T-helper 9 cell (primary cell): ENCODE measurements around the gene PTPN22.

Experiments
- DNase-seq: peaks from one replicate; pipeline ENCODE4 v3.0.0-alpha.2; 2020

The PTPN22 gene

DNA sequence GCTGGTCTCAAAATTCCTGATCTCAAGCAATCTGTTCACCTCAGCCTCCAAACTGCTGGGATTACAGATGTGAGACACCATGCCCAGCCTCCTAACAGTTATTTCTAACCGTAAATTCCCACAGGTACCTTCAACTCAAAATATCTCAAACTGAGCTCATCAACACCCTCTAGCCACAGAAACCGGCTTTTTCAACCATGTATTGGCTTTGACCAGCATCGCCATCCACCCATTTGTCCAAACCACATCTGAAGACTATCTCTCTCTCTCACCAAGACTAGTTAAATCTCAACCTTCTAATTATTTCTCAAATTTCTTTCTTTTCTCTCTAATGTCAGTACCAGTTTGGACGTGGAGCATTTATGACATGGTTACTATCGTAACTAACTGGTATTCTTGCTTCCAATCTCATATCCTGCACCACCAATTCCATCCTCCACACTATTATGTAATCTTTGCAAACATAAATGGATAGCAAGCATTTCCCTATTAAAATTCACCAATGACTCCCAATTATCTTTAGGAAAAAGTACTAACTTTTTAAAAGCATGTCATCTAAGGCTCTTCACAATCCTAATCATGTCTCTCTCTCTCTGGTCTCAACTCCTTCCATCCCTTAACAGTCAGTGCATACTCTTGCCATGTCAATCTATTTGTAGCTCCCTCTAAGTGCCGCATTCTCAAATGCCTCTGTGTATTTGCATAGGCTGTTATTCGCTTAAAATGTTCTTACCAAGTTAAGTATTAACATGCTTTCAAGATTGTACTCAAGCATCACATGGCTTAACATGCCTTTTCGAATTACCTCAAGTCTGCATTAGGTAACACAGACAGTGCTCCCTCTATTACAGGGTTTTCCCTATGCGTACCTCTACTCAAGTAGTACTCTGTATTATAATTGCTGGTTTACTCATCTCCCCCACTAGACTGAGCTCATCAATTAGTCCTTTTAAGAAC lies 77.4 kb downstream of the PTPN22 start:
- DNase-seq: no peak

- DNase-seq: no peak
Observed at GRCh38 chr1:113792986-113793385, 78.5 kb downstream of the PTPN22 start.

DNA sequence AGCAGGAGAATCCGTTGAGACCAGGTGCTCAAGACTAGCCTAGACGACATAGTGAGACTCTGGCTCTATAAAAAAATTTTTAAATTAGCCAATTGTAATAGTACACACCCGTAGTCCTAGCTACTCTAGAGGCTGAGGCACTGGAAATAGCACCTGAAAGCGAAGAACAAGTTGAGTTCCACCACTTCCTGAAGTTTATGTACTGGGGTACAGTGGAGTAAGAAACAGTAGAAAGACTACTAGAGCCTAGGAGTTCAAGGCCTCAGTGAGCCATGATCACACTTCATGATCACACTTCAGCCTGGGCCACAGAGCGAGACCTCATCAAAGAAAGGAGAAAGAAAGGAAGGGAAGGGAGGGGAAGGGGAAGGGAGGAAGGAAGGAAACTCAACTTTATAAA lies 79.0 kb downstream of the PTPN22 start:
- DNase-seq: no peak

GRCh38 chr1:113788802-113789201 lies 82.7 kb downstream of the PTPN22 start:
- no peak for DNase-seq

GRCh38 chr1:113787663-113788062 lies 83.8 kb downstream of the PTPN22 start:
- DNase-seq: no peak

GRCh38 chr1:113786069-113786468 lies 85.4 kb downstream of the PTPN22 start:
- DNase-seq: no peak

DNA sequence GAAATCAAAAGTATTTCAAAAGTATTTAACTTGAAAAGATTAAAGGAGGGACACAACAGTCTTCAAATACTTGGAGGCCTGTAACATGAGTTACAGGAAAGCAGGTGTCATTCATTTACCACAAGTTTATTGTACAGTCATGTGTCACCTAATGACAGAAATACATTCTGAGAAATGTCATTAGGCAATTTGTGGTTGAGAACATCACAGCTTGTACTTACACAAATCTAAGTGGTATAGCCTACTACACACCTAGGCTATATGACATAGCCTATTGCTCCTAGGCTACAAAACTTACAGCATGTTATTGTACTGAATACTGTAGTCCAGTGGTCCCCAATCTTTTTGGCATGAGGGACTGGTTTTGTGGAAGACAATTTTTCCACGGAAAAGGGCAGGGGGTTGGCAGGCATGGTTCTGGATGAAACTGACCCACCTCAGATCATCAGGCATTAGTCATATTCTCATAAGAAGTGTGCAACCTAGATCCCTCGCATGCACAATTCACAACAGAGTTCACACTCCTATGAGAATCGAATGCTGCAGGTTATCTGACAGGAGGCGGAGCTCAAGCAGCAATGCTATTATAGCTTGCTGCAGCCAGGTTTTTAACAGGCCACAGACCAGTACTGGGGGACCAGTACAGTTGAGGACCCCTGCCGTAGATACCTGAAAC lies 87.3 kb downstream of the PTPN22 start:
- no peak for DNase-seq

DNA sequence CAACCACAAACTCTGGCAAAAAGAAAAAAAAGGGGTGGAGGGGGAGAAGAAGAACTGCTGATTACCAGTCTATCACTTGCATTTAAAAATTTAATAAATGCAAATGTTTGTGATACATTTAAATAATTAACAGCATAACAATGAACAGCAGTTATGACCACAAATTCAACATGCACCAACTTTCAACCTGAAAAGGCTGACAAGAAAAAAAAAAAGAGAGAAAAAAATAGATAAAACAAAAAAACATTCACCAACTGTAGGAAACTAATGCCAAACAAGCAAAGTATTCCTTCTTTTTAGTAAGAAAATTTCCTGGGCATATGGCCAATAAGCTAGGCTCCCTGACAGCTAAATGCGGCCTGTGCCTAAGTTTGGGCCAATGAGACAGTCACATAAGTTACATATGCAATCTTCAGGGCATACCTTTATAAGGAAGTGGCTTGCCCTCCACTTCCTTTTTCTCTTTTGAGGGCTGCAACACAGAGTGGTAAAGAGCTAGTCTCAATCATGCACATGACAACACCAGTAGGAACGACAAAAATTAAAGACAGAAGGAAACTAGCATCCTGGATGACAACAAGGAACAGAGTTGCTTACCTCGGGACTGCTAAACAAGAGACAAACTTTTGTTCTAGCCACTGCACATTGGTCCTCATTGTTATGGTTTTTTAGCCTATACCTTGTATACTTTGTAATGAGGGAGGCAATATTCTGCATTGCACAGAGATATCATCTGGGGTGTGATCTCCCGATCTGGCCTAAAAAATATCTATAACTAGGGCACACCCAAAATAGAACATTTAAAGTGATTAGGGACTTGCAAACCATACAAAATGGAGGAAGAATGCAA lies 88.0 kb downstream of the PTPN22 start:
- DNase-seq: peak; percentile 26

DNA sequence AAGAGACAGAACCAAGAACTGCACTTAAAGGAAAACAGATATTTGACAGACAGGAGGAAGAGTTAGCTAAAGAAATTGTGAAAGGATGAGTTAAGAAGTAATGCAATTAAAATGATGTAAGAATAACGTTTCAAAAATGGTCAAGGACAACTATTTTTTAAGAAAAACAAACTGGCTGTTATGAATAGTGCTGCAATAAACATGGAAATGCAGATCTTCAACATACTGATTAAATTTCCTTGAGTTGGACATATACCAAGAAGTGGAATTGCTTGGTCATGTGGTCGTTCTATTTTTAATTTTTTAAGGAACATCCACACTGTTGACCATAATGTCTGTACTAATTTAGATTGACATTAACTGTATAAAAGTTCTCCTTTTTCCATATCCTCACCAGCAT lies 89.1 kb downstream of the PTPN22 start:
- DNase-seq: no peak

- DNase-seq: no peak
Observed at GRCh38 chr1:113780374-113781146, 91.0 kb downstream of the PTPN22 start.

DNA sequence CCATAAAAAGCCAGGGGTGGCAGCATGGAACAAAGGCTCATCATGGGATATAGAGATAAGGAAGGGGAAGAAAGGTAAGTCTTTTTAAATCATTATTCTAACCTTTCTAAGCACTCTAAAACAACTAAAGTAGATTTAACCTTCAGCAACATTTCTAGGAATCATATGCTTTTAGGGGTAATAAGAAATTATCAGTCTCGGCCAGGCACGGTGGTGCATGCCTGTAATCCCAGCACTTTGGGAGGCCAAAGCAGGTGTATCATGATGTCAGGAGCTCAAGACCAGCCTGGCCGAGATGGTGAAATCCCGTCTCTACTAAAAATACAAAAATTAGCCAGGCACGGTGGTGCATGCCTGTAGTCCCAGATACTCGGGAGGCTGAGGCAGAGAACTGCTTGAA lies 92.0 kb downstream of the PTPN22 start:
- no peak for DNase-seq

DNA sequence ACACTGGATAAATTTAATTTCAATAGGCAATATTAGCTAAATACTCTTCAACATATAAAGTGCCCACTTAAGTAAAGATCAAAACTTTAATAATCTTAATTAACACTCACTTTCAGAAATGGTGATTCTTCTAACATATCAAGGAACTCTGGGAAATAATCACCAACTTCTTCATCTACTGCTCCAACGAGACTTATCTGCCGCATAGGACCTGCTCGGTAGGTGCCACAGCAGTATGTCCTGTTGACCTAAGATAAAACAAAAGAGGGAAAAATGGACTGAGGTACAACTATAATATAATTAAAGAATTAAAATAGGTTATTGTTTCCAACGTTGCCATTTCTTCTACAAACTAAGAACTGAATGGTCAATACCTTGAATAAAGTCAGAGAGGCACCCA lies 94.0 kb downstream of the PTPN22 start:
- no peak for DNase-seq

DNA sequence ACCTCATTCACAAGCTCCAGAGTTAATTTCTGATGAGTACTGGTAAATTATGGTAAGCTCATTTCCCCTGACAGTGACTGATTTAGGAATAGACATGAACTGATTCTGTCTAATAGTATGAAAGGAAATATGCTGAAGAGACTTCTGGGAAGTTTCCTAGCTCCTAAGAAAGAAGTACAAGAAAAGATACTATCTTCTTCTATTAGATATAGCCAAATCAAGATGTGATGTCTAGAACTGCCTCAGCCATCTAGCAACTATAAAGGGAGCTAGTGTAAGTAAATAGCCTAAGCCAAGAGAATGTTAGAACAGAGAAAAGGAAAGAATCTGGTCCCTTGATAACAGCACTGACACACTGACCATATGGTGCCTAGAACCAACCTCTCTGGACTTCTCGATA lies 101.5 kb downstream of the PTPN22 start:
- DNase-seq: no peak

DNA sequence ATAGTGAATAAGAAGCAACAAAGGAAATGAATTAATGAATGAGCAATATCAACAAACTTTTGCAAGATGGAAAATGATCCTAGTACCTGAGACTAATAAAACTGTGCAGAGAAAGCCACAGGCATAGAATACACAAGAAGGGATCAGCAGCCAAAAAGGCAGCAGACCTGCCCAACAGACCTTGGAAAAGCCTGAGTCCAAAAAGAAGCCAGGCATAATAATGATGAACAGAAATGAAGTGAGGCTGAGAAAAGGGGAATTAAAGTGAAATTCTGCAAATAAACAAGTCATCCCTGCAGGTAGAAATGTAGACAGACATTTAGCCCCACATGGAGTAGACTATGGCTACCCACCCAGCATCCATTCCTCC lies 101.9 kb downstream of the PTPN22 start:
- DNase-seq: no peak

- DNase-seq: no peak
Observed at GRCh38 chr1:113768916-113769600, 102.5 kb downstream of the PTPN22 start.

- no peak for DNase-seq
Observed at GRCh38 chr1:113765306-113766230, 105.9 kb downstream of the PTPN22 start.
